Kidney (tissue), 14 donors: ENCODE measurements around the gene TRPM5. TPM values are rescaled to one million over a fixed set of nuclear protein-coding genes. Genes with fewer than 3 reads are reported as not detected.

Experiments
- DNase-seq, 5 donors: peaks; one replicate each; pipeline ENCODE4 v3.0.0-alpha.2; 2013 to 2020
- FAIRE-seq: peaks from 2 replicates; lab custom pipeline; 2012; peaks lifted over from hg19 to GRCh38; lab: Jason Lieb, UNC
- H3K27ac ChIP-seq, 2 donors: one replicate each; pipeline ENCODE4 v1.7.0; 2013; ENCODE audit warnings: low read depth in 2 of 2, low read length in 2 of 2, inconsistent platforms in 1 of 2
- H3K27me3 ChIP-seq: one replicate; pipeline ENCODE4 v1.7.1; 2013; ENCODE audit warnings: low read length, inconsistent platforms; ENCODE audit not compliant: control insufficient read depth, insufficient read depth
- H3K36me3 ChIP-seq, 3 donors: one replicate each; pipeline versions ENCODE4 v1.7.0 to v1.7.1; 2013; ENCODE audit warnings: low read length in 3 of 3, control low read depth in 1 of 3, inconsistent platforms in 1 of 3; ENCODE audit not compliant: insufficient read depth in 3 of 3, control insufficient read depth in 2 of 3
- H3K4me1 ChIP-seq, 3 donors: one replicate each; pipeline versions ENCODE4 v1.7.0 to v1.7.1; 2013; ENCODE audit warnings: low read length in 3 of 3, inconsistent platforms in 1 of 3, low read depth in 1 of 3; ENCODE audit not compliant: control insufficient read depth in 2 of 3, insufficient read depth in 2 of 3
- H3K4me3 ChIP-seq, 3 donors: one replicate each; pipeline versions ENCODE4 v1.7.0 to v1.8.1; 2013; ENCODE audit warnings: low read length in 3 of 3, control low read depth in 1 of 3, inconsistent platforms in 1 of 3
- H3K9ac ChIP-seq, 3 donors: one replicate each; pipeline versions ENCODE4 v1.7.0 to v1.7.1; 2013; ENCODE audit warnings: low read length in 3 of 3, control low read depth in 1 of 3, inconsistent platforms in 1 of 3
- H3K9me3 ChIP-seq, 3 donors: one replicate each; pipeline versions ENCODE4 v1.7.0 to v1.7.1; 2013; ENCODE audit warnings: low read length in 3 of 3, control low read depth in 1 of 3, inconsistent platforms in 1 of 3; ENCODE audit not compliant: control insufficient read depth in 2 of 3, insufficient read depth in 1 of 3
- intact Hi-C: fragments of 100-400 bp; cut with DNase I; formaldehyde crosslinking; loops from one replicate; pipeline ENCODE4 v1.11.1; 2022
- polyA plus RNA-seq: library from polyadenylated mRNA; stranded (reverse); fragments of 350-450 nt; fragmentation: Illumina TruSeq; extraction: RNeasy Lipid Tissue Mini Kit (QIAGEN cat#74804); gene quantifications from one replicate; pipeline ENCODE4 v1.2.3, GENCODE V29; 2014; ENCODE audit warnings: low read depth, low replicate concordance; ENCODE audit not compliant: insufficient read depth
- total RNA-seq: library from RNA; stranded (reverse); fragmentation: NEBNext Ultra II Directional; extraction: Animal tissue kit (Norgen Biotek cat#: 25700); gene quantifications from one replicate; pipeline ENCODE4 v1.2.1, GENCODE V29; 2021
- TF ChIP-seq, protein P1 (sequence below): IDR thresholded peaks from 3 replicates; pipeline ENCODE4 v1.5.1; 2012; ENCODE audit warnings: mild to moderate bottlenecking, moderate library complexity, borderline replicate concordance; ENCODE audit not compliant: insufficient read depth; ENCODE audit errors: extremely low read depth
- donor health status: control.
- donor health status: control.
- donor health status: control.
- donor health status: control.
- donor health status: control.
- donor health status: DM: yes; HTN: yes; CAD: no.
- donor health status: Normal renal cell carcinoma (clear cell type).

The TRPM5 gene
- total and polyA plus RNA-seq, 2 donors from 2014 or later: 0.25 to 0.69 TPM

GRCh38 chr11:2484576-2485125 is 40.3 kb upstream of the TRPM5 start:
- H3K36me3 ChIP-seq: no peaks in the 10 kb centered on the region
- intact Hi-C loops: no loop called here
- DNase-seq (no peak), FAIRE-seq (no peak)
- H3K27me3 ChIP-seq: no peaks in the 10 kb centered on the region
- peaks cover 0 to 10% (median 0%) of the 10 kb centered on the region in 3 donors for H3K4me1 ChIP-seq
- no peak overlapping the region for H3K4me3 ChIP-seq
- H3K9ac ChIP-seq: no peak overlapping the region
- TF ChIP-seq, protein P1, sequence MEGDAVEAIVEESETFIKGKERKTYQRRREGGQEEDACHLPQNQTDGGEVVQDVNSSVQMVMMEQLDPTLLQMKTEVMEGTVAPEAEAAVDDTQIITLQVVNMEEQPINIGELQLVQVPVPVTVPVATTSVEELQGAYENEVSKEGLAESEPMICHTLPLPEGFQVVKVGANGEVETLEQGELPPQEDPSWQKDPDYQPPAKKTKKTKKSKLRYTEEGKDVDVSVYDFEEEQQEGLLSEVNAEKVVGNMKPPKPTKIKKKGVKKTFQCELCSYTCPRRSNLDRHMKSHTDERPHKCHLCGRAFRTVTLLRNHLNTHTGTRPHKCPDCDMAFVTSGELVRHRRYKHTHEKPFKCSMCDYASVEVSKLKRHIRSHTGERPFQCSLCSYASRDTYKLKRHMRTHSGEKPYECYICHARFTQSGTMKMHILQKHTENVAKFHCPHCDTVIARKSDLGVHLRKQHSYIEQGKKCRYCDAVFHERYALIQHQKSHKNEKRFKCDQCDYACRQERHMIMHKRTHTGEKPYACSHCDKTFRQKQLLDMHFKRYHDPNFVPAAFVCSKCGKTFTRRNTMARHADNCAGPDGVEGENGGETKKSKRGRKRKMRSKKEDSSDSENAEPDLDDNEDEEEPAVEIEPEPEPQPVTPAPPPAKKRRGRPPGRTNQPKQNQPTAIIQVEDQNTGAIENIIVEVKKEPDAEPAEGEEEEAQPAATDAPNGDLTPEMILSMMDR: no peak
- H3K27ac ChIP-seq: peak overlapping the region in 1 of 2 donors; percentile 35
- H3K9me3 ChIP-seq: peaks cover 0 to 7% (median 4%) of the 10 kb centered on the region in 3 donors

DNA sequence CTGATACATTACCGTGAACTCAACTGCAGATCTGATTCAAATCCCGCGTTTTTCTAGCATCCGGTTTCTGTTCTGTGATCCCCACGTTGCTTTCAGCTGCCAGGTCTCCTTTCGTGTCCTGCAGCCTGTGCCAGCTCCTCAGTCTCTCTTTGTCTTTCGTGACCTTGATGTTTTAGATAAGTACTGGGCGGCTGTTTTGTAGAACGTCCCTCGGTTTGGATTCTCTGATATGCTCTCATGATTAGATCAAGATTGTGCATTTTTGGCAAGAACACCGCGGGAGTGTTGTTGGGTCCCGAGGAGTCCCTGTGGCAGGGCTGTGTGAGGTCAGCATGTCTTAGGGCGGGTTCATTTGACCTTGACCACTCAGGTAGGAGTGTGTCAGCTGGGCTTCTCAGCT is 39.1 kb upstream of the TRPM5 start:
- DNase-seq: no peak
- no peaks in the 10 kb centered on the region for H3K27me3 ChIP-seq
- intact Hi-C loops: no loop called here
- H3K4me1 ChIP-seq: peaks cover 0 to 10% (median 0%) of the 10 kb centered on the region in 3 donors
- no peak overlapping the region for H3K4me3 ChIP-seq
- no peak for FAIRE-seq
- TF ChIP-seq, protein P1: no peak
- peaks cover 0 to 4% (median 0%) of the 10 kb centered on the region in 3 donors for H3K9me3 ChIP-seq
- peak overlapping the region; percentile 43 to 53 for H3K27ac ChIP-seq
- no peaks in the 10 kb centered on the region for H3K36me3 ChIP-seq
- H3K9ac ChIP-seq: peak overlapping the region in 1 of 3 donors; percentile 9

DNA sequence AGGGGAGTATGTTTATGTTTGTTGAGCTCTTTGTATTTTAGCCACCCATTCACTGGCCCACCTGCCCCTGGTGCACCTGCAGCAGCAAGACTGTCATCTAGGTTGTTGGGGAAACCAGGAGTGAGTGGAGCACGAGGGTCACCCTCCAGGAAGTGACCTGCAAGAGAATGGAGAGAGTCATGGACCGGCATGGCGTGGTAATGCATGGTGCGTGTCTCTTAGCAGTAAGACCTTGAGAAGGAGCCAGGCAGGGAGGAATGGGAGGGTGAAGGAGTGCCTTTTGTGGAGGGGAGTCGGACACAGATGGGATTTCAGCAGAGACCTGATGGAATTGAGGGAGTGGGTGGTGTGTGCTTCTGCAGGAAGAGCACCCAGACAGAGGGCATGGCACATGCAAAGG is 38.4 kb upstream of the TRPM5 start:
- H3K27ac ChIP-seq: peak overlapping the region in 1 of 2 donors; percentile 53

More for the DNA sequence above, 38.4 kb upstream of the TRPM5 start:
- H3K36me3 ChIP-seq: no peaks in the 10 kb centered on the region
- TF ChIP-seq, protein P1: no peak
- intact Hi-C loops: no loop called here
- H3K4me1 ChIP-seq: peaks cover 0 to 10% (median 0%) of the 10 kb centered on the region in 3 donors
- H3K4me3 ChIP-seq: no peak overlapping the region
- no peaks in the 10 kb centered on the region for H3K9me3 ChIP-seq
- DNase-seq (no peak), FAIRE-seq (no peak)
- H3K9ac ChIP-seq: no peak overlapping the region
- H3K27me3 ChIP-seq: no peaks in the 10 kb centered on the region
